ENCODE results near the gene ATG9B. TPM values are rescaled to one million over a fixed set of nuclear protein-coding genes. Genes with fewer than 3 reads are reported as not detected.

The ATG9B gene
- total and polyA plus RNA-seq, 9 of the 15 experiments (the other 6 are each of a cell fraction or from before 2014, with no cell fraction given), result 0.29 to 8.0 (median 2.1) TPM

- FAIRE-seq (no peak), DNase-seq (ENCODE audit: extremely low read depth in 1 of 4, low spot score in 3 of 4) (peak; percentile 94 to 98 (median 95)), ATAC-seq (peak; percentile 33)
- WGBS (ENCODE audit: insufficient coverage, low coverage, missing lambda C conversion rate), result 1% methylated on average over 35 of the region's 75 CpGs
- H3K79me2 ChIP-seq (ENCODE audit: control insufficient read depth, insufficient read depth, low read length), result peaks cover 56% of the 10 kb centered on the region
- in situ Hi-C loops (cut with MboI) (no loop called here), intact Hi-C loops (cut with micrococcal nuclease) (loop anchor here (1.0 to 2.0 kb wide), 2 partner anchors 49 to 51 kb away; no protein-coding TSS in a partner anchor)
- peak within 1 kb of the TSS; percentile 91 for H2AFZ ChIP-seq (ENCODE audit: low read depth, low read length)
- no peaks in the 10 kb centered on the region for H3K27me3 ChIP-seq (ENCODE audit: control insufficient read depth in 2 of 2, insufficient read depth in 2 of 2, low read length in 2 of 2)
- H3K9me3 ChIP-seq (replicated peaks; ENCODE audit: control insufficient read depth, insufficient read depth, low read depth, low read length), result no peaks in the 10 kb centered on the region
- ChIA-PET POLR2A (interaction anchor here (0.6 to 2.4 kb wide), 5 partner anchors 9 to 23 kb away, joined by 3 to 9 read pairs (median 4); partner anchors contain the start of gene FASTK), CTCF (ENCODE audit: low intra/inter-chr PET ratio) (interaction anchor here (0.5 to 1.7 kb wide), 9 partner anchors 21 to 680 kb away, joined by 3 to 8 read pairs (median 3); partner anchors contain the start of genes ABCB8 and AGAP3)
- peak within 1 kb of the TSS; percentile 84 for H3K4me3 ChIP-seq
- peaks cover 22% of the 10 kb centered on the region; the same call in 2 of the 3 replicates for H3K36me3 ChIP-seq (ENCODE audit: control insufficient read depth, insufficient read depth, low read length)
- peak within 1 kb of the TSS; percentile 85 to 91 for H3K9ac ChIP-seq (ENCODE audit: insufficient read depth in 1 of 2, low read depth in 2 of 2, low read length in 2 of 2)
- H3K4me2 ChIP-seq (ENCODE audit: insufficient read depth, low read length), result peak within 1 kb of the TSS; percentile 94
- peaks cover 10% of the 10 kb centered on the region for H4K20me1 ChIP-seq (replicated peaks; ENCODE audit: control insufficient read depth, insufficient read depth, low read length)
- no peaks in the 10 kb centered on the region for H3K9me1 ChIP-seq (ENCODE audit: control insufficient read depth, insufficient read depth, low read length)
- BruUV-seq (replicated peaks), result no TSS peak
- peak within 1 kb of the TSS; percentile 90 for H3K27ac ChIP-seq (ENCODE audit: extremely low read depth, low read depth, low read length)
- H3K4me1 ChIP-seq (replicated peaks in 1 of 2; ENCODE audit: control insufficient read depth in 2 of 2, insufficient read depth in 2 of 2, low read length in 2 of 2), result peaks cover 57 to 79% of the 10 kb centered on the region in 2 experiments
- peak; percentile 13 for TF ChIP-seq ASH1L (IDR thresholded peaks at IDR 0.05; ENCODE audit: borderline replicate concordance, low read depth, partially characterized antibody)
- peak; percentile 93 for TF ChIP-seq ZBTB7A (IDR thresholded peaks at IDR 0.05; ENCODE audit: borderline replicate concordance, control insufficient read depth, low read depth, low read length)
- peak; percentile 67 for TF ChIP-seq DMBX1 (CRISPR knock-in tag; IDR thresholded peaks at IDR 0.05; ENCODE audit: borderline replicate concordance)
- TF ChIP-seq UBTF (IDR thresholded peaks at IDR 0.05; ENCODE audit: borderline replicate concordance in 1 of 2, low read depth in 2 of 2, low read length in 2 of 2), result 0 out of 4 replicates have a peak, but pooled peaks of 1 of the 2 experiments have one; percentile 17
- no peak; the same call in 1 of the 2 replicates for TF ChIP-seq ELF2 (CRISPR knock-in tag; IDR thresholded peaks at IDR 0.05)
- peak; percentile 89 for TF ChIP-seq PRDM10 (IDR thresholded peaks at IDR 0.05; ENCODE audit: partially characterized antibody)
- no peak for TF ChIP-seq STAT5B (CRISPR knock-in tag; IDR thresholded peaks at IDR 0.05)
- peak; percentile 38 for TF ChIP-seq CTCFL (IDR thresholded peaks at IDR 0.05; ENCODE audit: borderline replicate concordance, insufficient read depth, low read depth, low read length, poor library complexity, severe bottlenecking)
- TF ChIP-seq STAG1 (CRISPR knock-in tag; IDR thresholded peaks at IDR 0.05; ENCODE audit: borderline replicate concordance), result no peak
- 0 out of 2 replicates have a peak, but pooled peaks have one; percentile 9 for TF ChIP-seq ZNF583 (CRISPR knock-in tag; IDR thresholded peaks at IDR 0.05)
Observed at GRCh38 chr7:151059367-151060112, 35.2 kb upstream of the ATG9B start, which contains the start of gene SLC4A2. Gene SLC4A2, plus strand, starts transcription at chr7:151059589. Its CDS starts 2,399 bp downstream, at chr7:151061988.
